SK-N-MC (cell line): ENCODE data around the gene NUMB.

Experiments used
- EZH2 ChIP-seq: fragments of 200-600 bp; sonication (generic); IDR thresholded peaks from one replicate; pipeline ENCODE4 v1.6.1; 2017; ENCODE audit warnings: antibody characterized with exemption
- POLR2AphosphoS5 ChIP-seq: IDR thresholded peaks from 2 replicates; pipeline ENCODE4 v1.6.1; 2012; ENCODE audit warnings: mild to moderate bottlenecking, low read depth, low read length, borderline replicate concordance

GRCh38 chr14:73437206-73437605 lies 21.1 kb downstream of the NUMB start:
- no peak for TF ChIP-seq EZH2
- no peak for TF ChIP-seq POLR2AphosphoS5
